ENCODE data around the gene PRPF19.

Gene PRPF19

GRCh38 chr11:60906132-60906972 lies at the start of gene PRPF19:
TSS of gene PRPF19 (minus strand) at chr11:60906585. CDS start at chr11:60906382, 203 bp downstream.
- peaks cover 42% of the 10 kb centered on the region for H3K4me1 Mint-ChIP-seq
- DNase-seq (ENCODE audit: low spot score in 2 of 2) (peak; percentile 100), ATAC-seq (peak; percentile 94)
- H3K27ac Mint-ChIP-seq, result peak within 1 kb of the TSS; percentile 94
- H3K36me3 Mint-ChIP-seq, result peaks cover 34% of the 10 kb centered on the region
- no peaks in the 10 kb centered on the region for H3K9me3 Mint-ChIP-seq
- peak within 1 kb of the TSS; percentile 86 for H3K4me3 Mint-ChIP-seq

GRCh38 chr11:60955571-60955970 lies 49.2 kb upstream of the PRPF19 start:
- H3K4me1 Mint-ChIP-seq, result peaks cover 20% of the 10 kb centered on the region
- H3K27ac Mint-ChIP-seq, result no peak overlapping the region
- peaks cover 4% of the 10 kb centered on the region for H3K36me3 Mint-ChIP-seq
- H3K9me3 Mint-ChIP-seq, result no peaks in the 10 kb centered on the region
- DNase-seq (ENCODE audit: low spot score in 2 of 2), result no peak
- no peak overlapping the region for H3K4me3 Mint-ChIP-seq
- no peak for ATAC-seq

GRCh38 chr11:60954421-60954820 lies 48.0 kb upstream of the PRPF19 start:
- DNase-seq (ENCODE audit: low spot score in 2 of 2), result no peak
- Mint-ChIP-seq H3K4me1 (peaks cover 20% of the 10 kb centered on the region), H3K4me3 (no peak overlapping the region), H3K27ac (no peak overlapping the region), H3K9me3 (no peaks in the 10 kb centered on the region), H3K36me3 (peaks cover 4% of the 10 kb centered on the region)
- ATAC-seq, result no peak

GRCh38 chr11:60953781-60954180 lies 47.4 kb upstream of the PRPF19 start:
- Mint-ChIP-seq H3K36me3 (peaks cover 4% of the 10 kb centered on the region), H3K4me1 (peaks cover 26% of the 10 kb centered on the region), H3K9me3 (no peaks in the 10 kb centered on the region), H3K27ac (peak overlapping the region; percentile 40), H3K4me3 (no peak overlapping the region)
- no peak for DNase-seq (ENCODE audit: low spot score in 2 of 2)
- no peak for ATAC-seq

- H3K4me1 Mint-ChIP-seq, result peaks cover 30% of the 10 kb centered on the region
- H3K36me3 Mint-ChIP-seq, result peaks cover 4% of the 10 kb centered on the region
- H3K4me3 Mint-ChIP-seq, result peak overlapping the region; percentile 73
- no peaks in the 10 kb centered on the region for H3K9me3 Mint-ChIP-seq
- ATAC-seq, result no peak
- peak overlapping the region; percentile 84 for H3K27ac Mint-ChIP-seq
- DNase-seq (ENCODE audit: low spot score in 2 of 2), result no peak
Observed at GRCh38 chr11:60952742-60953170, 46.4 kb upstream of the PRPF19 start.

- DNase-seq (ENCODE audit: low spot score in 2 of 2) (no peak), ATAC-seq (peak; percentile 71)
- peak within 1 kb of the TSS; percentile 84 for H3K27ac Mint-ChIP-seq
- H3K4me3 Mint-ChIP-seq, result peak within 1 kb of the TSS; percentile 73
- H3K4me1 Mint-ChIP-seq, result peaks cover 30% of the 10 kb centered on the region
- no peaks in the 10 kb centered on the region for H3K9me3 Mint-ChIP-seq
- H3K36me3 Mint-ChIP-seq, result peaks cover 4% of the 10 kb centered on the region
Observed at GRCh38 chr11:60951904-60952741, 45.7 kb upstream of the PRPF19 start, which contains the start of gene SLC15A3. TSS of gene SLC15A3 (minus strand) at chr11:60952176. CDS start at chr11:60951551, 625 bp downstream.

GRCh38 chr11:60951606-60951903 lies 45.2 kb upstream of the PRPF19 start:
- ATAC-seq (no peak), DNase-seq (ENCODE audit: low spot score in 2 of 2) (no peak)
- peaks cover 4% of the 10 kb centered on the region for H3K36me3 Mint-ChIP-seq
- peaks cover 30% of the 10 kb centered on the region for H3K4me1 Mint-ChIP-seq
- peak overlapping the region; percentile 73 for H3K4me3 Mint-ChIP-seq
- H3K27ac Mint-ChIP-seq, result peak overlapping the region; percentile 84
- H3K9me3 Mint-ChIP-seq, result no peaks in the 10 kb centered on the region

DNA sequence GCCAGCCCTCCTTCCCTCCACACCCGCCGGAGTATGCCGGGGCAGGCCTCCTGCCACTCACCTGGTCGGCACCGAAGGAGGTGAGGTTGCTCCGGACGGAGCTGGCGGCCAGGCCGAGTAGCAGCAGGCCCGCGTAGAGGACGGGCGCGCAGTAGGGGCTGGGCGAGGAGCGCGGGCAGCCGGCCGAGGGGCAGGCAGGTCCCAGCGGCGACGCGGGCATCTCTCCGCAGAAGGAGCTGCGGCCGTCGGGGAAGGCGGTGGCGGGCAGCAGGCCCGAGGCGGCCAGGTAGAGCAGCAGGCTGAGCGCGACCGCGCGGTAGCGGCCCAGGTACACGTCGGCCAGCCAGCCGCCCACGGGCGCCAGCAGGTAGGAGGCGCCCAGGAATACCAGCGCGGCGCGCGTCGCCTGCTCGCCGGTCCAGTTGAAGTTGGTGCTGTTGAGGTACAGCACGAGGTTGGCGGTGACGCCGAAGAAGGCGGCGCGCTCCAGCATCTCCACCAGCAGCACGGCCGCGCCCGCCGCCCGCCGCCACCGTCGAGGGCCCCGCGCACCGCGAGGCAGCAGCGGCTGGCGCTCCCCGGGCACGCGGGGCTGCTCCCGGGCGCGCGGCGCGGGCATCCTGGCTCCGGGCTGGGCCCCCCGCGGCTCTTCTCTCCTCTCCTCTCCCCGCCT lies 44.7 kb upstream of the PRPF19 start:
- peak overlapping the region; percentile 73 for H3K4me3 Mint-ChIP-seq
- DNase-seq (ENCODE audit: low spot score in 2 of 2) (no peak), ATAC-seq (peak; percentile 38)
- H3K9me3 Mint-ChIP-seq, result no peaks in the 10 kb centered on the region
- peaks cover 30% of the 10 kb centered on the region for H3K4me1 Mint-ChIP-seq
- peaks cover 9% of the 10 kb centered on the region for H3K36me3 Mint-ChIP-seq
- no peak overlapping the region for H3K27ac Mint-ChIP-seq

DNA sequence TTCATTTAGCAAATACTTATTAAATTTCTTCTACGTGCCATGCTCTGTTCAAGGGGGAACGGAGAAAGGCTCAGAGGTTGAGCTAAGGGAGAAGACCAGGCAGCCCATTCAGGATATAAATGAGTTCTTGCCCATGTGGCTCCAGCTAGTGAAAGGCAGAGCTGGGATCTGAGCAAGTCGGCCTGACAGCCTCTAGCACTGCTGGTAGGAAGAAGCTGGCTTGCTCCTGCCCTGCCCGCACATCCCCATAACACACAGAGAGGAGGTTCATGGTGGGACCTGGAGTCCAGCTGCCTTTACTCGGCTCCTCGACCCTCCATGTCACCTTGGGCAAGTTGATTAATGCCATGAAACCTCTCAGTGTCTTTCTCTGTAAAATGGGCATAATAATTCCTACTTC lies 43.6 kb upstream of the PRPF19 start:
- Mint-ChIP-seq H3K4me3 (peak overlapping the region; percentile 21), H3K4me1 (peaks cover 33% of the 10 kb centered on the region), H3K9me3 (no peaks in the 10 kb centered on the region), H3K36me3 (peaks cover 14% of the 10 kb centered on the region), H3K27ac (no peak overlapping the region)
- ATAC-seq (no peak), DNase-seq (ENCODE audit: low spot score in 2 of 2) (no peak)

DNA sequence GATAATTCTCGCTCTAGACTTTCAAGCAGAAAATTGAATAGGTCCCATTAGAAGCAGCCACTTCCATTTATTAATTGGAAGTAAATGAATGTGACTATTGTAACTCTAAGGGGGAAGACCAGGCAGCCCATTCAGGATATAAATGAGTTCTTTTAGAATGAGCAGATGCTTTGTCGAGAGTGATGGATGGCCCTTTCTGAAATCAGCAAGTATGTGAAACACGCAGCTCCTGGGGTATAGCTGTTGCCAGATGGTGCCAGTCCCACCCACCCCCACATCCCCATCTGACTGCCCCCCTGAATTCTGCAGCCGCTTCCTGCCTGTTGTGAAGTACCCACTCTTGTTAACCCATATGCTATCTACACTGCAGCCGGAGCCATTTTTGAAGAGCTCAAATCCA lies 41.9 kb upstream of the PRPF19 start:
- Mint-ChIP-seq H3K4me3 (no peak overlapping the region), H3K27ac (no peak overlapping the region), H3K36me3 (peaks cover 10% of the 10 kb centered on the region), H3K4me1 (peaks cover 37% of the 10 kb centered on the region), H3K9me3 (no peaks in the 10 kb centered on the region)
- DNase-seq (ENCODE audit: low spot score in 2 of 2) (no peak), ATAC-seq (no peak)

DNA sequence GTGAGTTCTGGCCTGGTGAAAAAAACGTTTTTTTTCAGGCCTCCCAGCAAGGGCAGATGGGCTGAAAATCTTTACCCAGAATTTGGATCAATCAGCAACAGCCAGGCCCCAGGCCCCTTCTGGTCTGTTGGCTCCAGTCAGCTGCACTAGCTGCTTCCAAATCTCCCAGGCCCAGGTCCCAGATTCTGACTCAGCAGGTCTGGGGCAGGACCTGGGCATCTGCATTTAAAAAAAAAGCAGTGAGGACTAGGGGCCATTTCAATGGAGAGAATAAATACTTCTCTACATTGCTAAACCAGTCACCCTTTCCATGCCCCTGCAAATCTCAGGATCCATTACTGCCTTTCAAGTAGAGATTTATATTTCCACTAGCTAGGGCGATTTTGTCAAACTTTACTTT lies 41.3 kb upstream of the PRPF19 start:
- DNase-seq (ENCODE audit: low spot score in 2 of 2) (no peak), ATAC-seq (no peak)
- H3K9me3 Mint-ChIP-seq, result no peaks in the 10 kb centered on the region
- H3K4me1 Mint-ChIP-seq, result peaks cover 34% of the 10 kb centered on the region
- H3K27ac Mint-ChIP-seq, result no peak overlapping the region
- peaks cover 10% of the 10 kb centered on the region for H3K36me3 Mint-ChIP-seq
- H3K4me3 Mint-ChIP-seq, result no peak overlapping the region

DNA sequence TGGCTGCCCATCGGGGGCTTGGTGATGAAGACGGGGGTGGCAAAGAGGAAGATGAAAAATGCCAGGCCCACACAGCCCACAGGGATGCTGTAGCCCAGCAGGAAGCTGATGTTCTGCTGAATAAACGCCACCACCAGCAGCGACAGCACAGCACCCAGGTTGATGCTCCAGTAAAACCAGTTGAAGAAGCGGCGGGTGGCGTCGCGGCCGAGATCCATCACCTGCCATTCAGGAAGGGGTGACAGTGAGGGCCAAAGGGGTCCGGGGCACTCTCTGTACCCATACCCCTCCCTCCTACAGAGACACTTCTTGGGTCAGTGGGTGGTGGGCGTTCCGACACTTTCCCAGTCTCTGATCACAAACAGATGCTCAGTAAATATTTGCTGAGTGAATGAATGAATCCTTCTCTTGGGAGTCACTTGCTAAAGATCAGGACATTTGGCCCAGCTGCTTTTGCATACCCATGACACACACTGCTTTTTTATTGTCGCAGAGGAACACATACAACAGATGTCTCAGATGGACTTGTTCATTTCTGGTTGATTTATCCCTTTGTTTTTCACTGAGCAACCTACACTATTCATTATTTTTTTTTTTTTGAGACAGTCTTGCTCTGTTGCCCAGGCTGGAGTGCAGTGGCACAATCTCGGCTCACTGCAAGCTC lies 40.3 kb upstream of the PRPF19 start:
- H3K4me1 Mint-ChIP-seq, result peaks cover 24% of the 10 kb centered on the region
- ATAC-seq (no peak), DNase-seq (ENCODE audit: low spot score in 2 of 2) (no peak)
- H3K36me3 Mint-ChIP-seq, result peaks cover 10% of the 10 kb centered on the region
- no peak overlapping the region for H3K27ac Mint-ChIP-seq
- H3K9me3 Mint-ChIP-seq, result no peaks in the 10 kb centered on the region
- H3K4me3 Mint-ChIP-seq, result no peak overlapping the region

DNA sequence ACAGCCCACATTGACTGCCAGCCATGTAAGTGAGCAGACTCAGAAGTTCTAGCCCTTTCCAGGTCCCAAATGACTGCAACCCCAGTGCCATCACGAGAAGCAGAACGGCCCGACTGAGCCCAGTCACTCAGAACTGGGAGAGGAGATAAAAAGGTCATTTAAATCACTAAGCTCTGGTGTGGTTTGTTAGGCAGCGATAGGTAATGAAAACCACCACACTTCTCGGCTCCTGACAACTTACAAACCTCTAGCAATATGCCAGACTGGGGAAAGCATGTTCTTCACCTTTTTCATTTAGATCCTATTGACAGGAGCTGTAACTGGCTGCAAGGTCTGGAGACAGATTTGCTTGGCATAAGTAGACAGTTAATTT lies 38.9 kb upstream of the PRPF19 start:
- peaks cover 10% of the 10 kb centered on the region for H3K36me3 Mint-ChIP-seq
- H3K9me3 Mint-ChIP-seq, result no peaks in the 10 kb centered on the region
- no peak for ATAC-seq
- no peak overlapping the region for H3K4me3 Mint-ChIP-seq
- no peak for DNase-seq (ENCODE audit: low spot score in 2 of 2)
- no peak overlapping the region for H3K27ac Mint-ChIP-seq
- peaks cover 22% of the 10 kb centered on the region for H3K4me1 Mint-ChIP-seq

DNA sequence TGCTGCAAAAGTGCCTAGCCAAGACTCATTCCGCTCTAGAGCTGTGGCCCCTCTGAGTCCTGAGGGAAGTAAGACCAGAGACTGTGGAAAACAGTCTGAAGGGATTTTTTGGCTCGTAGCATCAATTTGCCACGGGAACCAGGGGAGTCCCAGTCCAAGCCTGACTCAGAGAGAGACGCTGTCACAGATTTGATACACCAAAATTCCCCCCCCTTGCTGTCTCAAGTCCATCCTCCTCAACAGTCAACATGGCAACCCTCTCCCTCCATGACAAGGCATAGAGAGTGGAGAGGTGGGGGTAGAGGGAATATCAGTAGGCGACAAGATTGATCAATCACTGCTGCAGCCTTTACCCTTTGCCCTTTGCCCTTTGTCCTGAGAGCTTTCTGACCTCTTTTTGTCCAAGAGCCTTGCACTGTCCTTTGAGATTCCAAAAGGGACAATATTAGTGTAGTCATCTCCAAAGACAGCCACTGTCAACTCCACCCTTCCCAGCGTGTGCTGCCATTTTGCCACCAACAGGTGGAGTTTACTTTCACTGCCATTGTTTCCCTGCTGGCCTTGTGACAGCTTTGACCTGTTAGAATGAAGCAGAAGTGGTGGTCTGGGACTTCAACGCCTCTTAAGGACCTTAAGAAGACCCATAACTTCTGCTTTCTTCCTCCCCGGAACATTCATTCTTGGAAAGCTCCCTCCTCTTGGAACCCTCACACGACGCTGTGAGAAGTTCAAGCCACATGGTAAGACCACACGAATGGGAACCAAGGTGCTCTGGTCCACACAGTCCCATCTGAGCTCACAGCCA lies 38.3 kb upstream of the PRPF19 start:
- H3K36me3 Mint-ChIP-seq, result peaks cover 10% of the 10 kb centered on the region
- ATAC-seq (peak; percentile 47), DNase-seq (ENCODE audit: low spot score in 2 of 2) (no peak)
- no peak overlapping the region for H3K4me3 Mint-ChIP-seq
- H3K9me3 Mint-ChIP-seq, result no peaks in the 10 kb centered on the region
- peaks cover 22% of the 10 kb centered on the region for H3K4me1 Mint-ChIP-seq
- H3K27ac Mint-ChIP-seq, result peak overlapping the region; percentile 2

Data from stimulated activated effector memory CD8-positive, alpha-beta T cell treated with anti-CD3 and anti-CD28 coated beads, Interleukin-12 subunit alpha, Interleukin-12 subunit beta, amount 100 ng/mL, for 72 hours (primary cell).